ENCODE data around the gene SEPTIN11.

Gene SEPTIN11

GRCh38 chr4:76949276-76950051 lies at the start of gene SEPTIN11:
TSS of gene SEPTIN11 (plus strand) at chr4:76949752. CDS start at chr4:76949904, 152 bp downstream.
- peak; percentile 64 to 69 for DNase-seq (ENCODE audit: low read depth in 2 of 2)

- DNase-seq (ENCODE audit: low read depth in 2 of 2) = no peak
Measured at GRCh38 chr4:76902233-76902890, 47.2 kb upstream of the SEPTIN11 start.

GRCh38 chr4:76904646-76905190 lies 44.8 kb upstream of the SEPTIN11 start:
- DNase-seq (ENCODE audit: low read depth in 2 of 2) = no peak

DNA sequence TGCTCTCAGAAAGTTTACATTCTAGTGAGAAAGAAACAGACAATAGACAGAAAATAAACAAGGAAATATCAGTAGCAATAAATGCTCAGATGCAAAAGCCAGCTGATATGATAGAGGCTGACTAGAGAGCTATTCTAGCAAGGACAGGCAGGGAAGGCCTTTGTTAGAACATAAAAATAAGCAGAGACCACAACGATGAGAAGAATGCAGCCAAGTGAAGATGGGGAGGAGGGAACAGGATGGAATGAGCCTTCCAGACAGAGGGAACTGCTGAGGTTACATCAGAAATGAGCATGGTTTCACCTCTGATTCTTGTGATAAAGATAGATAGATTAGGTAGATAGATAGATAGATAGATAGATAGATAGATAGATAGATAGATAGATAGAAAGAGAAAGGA lies 44.0 kb upstream of the SEPTIN11 start:
- no peak for DNase-seq (ENCODE audit: low read depth in 2 of 2)

- DNase-seq (ENCODE audit: low read depth in 2 of 2) = no peak
Measured at GRCh38 chr4:76909711-76910110, 39.8 kb upstream of the SEPTIN11 start.

GRCh38 chr4:76920715-76921114 lies 28.8 kb upstream of the SEPTIN11 start:
- no peak for DNase-seq (ENCODE audit: low read depth in 2 of 2)

GRCh38 chr4:76923619-76924357 lies 25.8 kb upstream of the SEPTIN11 start:
- DNase-seq (ENCODE audit: low read depth in 2 of 2) = no peak

DNA sequence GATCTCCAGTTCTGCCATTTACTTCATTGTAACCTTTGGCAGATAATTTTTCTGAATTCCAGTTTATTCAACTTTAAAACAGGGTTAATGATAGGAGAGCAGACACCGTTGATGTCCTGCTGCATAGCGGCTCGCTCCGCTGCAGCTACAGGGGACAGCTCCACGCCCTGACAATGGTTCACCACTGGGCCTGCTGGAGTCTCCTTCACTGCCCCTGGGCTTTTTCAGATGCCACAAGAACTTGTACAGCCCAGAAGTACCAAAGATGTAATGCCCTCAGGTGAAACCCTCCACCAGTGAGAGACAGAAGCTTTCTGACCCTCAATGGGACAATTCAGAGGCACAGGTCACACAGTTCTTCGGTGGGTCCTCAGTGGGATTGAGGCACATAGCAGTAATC lies 22.7 kb upstream of the SEPTIN11 start:
- no peak for DNase-seq (ENCODE audit: low read depth in 2 of 2)

- no peak for DNase-seq (ENCODE audit: low read depth in 2 of 2)
Measured at GRCh38 chr4:76930685-76931084, 18.9 kb upstream of the SEPTIN11 start.

DNA sequence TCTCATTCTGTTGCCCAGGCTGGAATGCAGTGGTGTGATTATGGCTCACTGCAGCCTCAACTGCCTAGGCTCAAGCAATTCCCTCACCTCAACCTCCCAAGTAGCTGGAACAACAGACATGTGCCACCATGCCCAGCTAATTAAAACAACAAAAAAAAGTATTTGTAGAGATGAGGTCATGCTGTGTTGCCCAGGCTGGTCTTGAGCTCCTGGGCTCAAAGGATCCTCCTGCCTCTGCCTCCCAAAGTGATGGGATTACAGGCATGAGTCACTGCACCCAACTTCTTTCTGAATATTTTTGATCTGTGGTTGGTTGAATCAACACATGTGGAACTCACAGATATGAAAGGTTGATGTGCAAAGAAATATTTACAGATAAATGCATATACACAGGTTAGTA lies 18.5 kb upstream of the SEPTIN11 start:
- no peak for DNase-seq (ENCODE audit: low read depth in 2 of 2)

DNA sequence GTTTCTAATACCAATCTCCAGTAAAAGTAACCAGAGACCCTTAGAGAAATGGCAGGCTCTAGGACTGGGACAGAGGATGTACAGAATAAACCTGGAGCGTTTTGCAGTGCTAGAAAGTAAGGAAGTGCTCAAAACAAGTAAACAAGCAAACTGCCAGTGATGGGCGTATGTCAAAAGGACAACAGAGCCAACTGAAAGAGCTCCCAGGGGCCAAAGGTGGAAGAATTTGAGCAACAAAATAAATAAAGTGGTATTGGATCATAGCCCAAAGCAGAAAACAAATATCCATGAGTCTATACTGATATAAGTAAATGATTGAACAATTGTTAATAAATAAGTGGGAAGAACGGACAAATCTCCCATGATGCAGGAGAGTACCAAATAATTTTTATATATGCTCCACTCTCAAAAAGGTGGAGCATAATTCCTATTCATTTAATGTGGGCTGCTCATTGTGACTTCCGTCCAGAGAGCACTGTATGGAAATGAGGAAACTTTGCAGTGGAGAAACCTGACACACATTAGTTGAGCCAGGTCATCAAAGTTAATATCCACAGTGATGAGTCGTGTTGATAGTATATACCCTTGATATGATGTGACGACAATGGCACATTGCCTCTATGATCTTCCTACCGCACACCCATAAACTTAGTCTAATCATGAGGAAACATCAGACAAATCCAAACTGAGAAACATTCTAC lies 17.8 kb upstream of the SEPTIN11 start:
- no peak for DNase-seq (ENCODE audit: low read depth in 2 of 2)

- no peak for DNase-seq (ENCODE audit: low read depth in 2 of 2)
Measured at GRCh38 chr4:76939184-76939583, 10.4 kb upstream of the SEPTIN11 start.

DNA sequence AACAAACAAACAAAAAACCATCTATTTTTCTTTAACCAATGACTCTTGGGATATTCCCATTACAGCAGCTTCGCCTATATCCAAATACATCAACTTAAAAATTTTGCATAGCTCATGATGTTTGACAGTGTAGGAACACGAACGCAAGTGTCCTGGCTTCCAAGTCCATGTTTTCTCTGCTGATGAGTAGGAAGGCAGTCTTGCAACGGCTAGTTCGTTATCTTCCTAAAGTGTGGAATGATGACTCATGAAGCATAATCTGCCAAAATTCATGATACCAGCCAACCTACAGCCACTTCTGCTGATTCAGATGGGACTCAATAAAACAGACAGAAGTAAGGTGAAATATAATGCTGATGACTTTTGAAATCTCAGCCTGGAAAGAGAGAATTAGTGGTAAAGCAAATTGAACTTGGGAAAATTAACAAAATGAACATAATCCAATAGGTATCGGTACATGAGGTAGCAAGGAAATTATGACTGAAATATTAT lies 6.4 kb upstream of the SEPTIN11 start:
- DNase-seq (ENCODE audit: low read depth in 2 of 2) = no peak

DNA sequence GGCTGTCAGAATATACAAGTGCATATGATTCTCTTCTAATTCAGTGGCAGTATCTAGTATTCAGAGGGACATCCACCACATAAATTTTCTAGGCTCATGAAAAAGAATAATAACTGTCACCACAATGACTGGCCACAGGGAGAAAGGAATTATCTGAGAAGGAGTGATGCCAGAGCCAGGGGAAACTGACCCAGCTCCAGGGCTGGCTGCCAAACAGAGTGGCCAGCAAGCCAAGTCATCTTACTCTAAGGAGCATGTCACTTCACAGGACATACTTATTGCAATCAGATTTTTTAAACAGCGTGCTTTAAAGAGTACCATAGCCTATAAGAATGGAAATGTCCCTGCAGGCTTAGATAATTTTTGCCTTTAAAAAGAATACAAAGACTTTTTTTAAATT lies 5.8 kb upstream of the SEPTIN11 start:
- DNase-seq (ENCODE audit: low read depth in 2 of 2) = no peak

DNA sequence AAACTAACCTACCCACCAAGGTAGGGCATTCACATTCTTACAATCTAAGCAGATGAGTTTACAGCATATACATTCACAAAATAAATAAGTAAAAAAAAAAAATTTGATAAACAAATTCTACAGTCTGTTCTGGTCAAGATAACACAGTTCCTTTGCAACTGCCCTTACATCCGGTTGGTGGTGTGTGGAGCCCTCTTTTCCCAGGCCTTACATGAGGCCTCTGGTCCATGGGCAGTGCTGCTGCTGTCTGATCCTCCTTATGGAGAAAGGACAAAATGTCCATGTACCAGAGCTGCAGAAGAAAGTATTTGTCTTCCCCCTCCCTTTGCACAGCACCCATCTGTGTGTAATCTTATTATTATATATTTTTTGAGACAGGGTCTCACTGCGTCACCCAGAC lies 2.2 kb upstream of the SEPTIN11 start:
- DNase-seq (ENCODE audit: low read depth in 2 of 2) = no peak

- peak; percentile 27 to 29 for DNase-seq (ENCODE audit: low read depth in 2 of 2)
Measured at GRCh38 chr4:76948443-76949275, 893 bp upstream of the SEPTIN11 start.

- DNase-seq (ENCODE audit: low read depth in 2 of 2) = peak; percentile 14 to 18
Measured at GRCh38 chr4:76950052-76950955, 752 bp downstream of the SEPTIN11 start.

GRCh38 chr4:76950956-76951671 lies 1.6 kb downstream of the SEPTIN11 start:
- DNase-seq (ENCODE audit: low read depth in 2 of 2) = no peak

- no peak for DNase-seq (ENCODE audit: low read depth in 2 of 2)
Measured at GRCh38 chr4:76951672-76952010, 2.1 kb downstream of the SEPTIN11 start.
